GM12875 (cell line): ENCODE data around the gene ZBTB16.

Experiments
- H3K4me3 ChIP-seq: one replicate; pipeline ENCODE4 v1.5.1; 2011; ENCODE audit warnings: low read depth, low read length, control low read depth
- TF ChIP-seq, protein P1 (sequence below): IDR thresholded peaks from 2 replicates; pipeline ENCODE4 v1.5.1; 2011; ENCODE audit warnings: low read depth, mild to moderate bottlenecking, control low read depth, inconsistent platforms, low read length, moderate library complexity, borderline replicate concordance; ENCODE audit not compliant: insufficient read depth

ZBTB16 gene

GRCh38 chr11:114169321-114169749 lies 109.8 kb downstream of the ZBTB16 start:
- H3K4me3 ChIP-seq = no peak overlapping the region
- TF ChIP-seq, protein P1, sequence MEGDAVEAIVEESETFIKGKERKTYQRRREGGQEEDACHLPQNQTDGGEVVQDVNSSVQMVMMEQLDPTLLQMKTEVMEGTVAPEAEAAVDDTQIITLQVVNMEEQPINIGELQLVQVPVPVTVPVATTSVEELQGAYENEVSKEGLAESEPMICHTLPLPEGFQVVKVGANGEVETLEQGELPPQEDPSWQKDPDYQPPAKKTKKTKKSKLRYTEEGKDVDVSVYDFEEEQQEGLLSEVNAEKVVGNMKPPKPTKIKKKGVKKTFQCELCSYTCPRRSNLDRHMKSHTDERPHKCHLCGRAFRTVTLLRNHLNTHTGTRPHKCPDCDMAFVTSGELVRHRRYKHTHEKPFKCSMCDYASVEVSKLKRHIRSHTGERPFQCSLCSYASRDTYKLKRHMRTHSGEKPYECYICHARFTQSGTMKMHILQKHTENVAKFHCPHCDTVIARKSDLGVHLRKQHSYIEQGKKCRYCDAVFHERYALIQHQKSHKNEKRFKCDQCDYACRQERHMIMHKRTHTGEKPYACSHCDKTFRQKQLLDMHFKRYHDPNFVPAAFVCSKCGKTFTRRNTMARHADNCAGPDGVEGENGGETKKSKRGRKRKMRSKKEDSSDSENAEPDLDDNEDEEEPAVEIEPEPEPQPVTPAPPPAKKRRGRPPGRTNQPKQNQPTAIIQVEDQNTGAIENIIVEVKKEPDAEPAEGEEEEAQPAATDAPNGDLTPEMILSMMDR = no peak

DNA sequence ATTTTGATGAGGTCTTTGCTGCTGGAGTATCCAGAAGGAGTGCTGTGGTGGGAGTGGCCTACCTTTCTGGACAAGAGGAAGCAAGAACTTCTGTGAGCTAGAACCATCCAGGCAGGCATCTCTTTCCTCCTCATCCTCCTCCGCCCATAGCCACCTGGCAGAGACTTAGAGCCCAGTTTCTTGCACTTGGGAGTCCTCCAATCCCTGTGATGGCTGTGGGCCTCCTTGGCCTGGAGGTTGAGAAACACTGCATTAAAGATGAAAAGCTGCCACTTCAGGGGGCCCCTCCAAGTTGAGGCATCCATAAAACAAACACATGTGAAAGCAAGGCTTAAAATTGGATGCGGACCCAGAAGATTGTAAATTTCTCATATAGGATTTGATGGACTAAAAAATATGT lies 110.3 kb downstream of the ZBTB16 start:
- H3K4me3 ChIP-seq = no peak overlapping the region
- TF ChIP-seq, protein P1 = no peak

GRCh38 chr11:114170226-114170625 lies 110.7 kb downstream of the ZBTB16 start:
- H3K4me3 ChIP-seq = no peak overlapping the region
- TF ChIP-seq, protein P1 = no peak

GRCh38 chr11:114171257-114172054 lies 111.9 kb downstream of the ZBTB16 start:
- TF ChIP-seq, protein P1 = no peak
- no peak overlapping the region for H3K4me3 ChIP-seq

DNA sequence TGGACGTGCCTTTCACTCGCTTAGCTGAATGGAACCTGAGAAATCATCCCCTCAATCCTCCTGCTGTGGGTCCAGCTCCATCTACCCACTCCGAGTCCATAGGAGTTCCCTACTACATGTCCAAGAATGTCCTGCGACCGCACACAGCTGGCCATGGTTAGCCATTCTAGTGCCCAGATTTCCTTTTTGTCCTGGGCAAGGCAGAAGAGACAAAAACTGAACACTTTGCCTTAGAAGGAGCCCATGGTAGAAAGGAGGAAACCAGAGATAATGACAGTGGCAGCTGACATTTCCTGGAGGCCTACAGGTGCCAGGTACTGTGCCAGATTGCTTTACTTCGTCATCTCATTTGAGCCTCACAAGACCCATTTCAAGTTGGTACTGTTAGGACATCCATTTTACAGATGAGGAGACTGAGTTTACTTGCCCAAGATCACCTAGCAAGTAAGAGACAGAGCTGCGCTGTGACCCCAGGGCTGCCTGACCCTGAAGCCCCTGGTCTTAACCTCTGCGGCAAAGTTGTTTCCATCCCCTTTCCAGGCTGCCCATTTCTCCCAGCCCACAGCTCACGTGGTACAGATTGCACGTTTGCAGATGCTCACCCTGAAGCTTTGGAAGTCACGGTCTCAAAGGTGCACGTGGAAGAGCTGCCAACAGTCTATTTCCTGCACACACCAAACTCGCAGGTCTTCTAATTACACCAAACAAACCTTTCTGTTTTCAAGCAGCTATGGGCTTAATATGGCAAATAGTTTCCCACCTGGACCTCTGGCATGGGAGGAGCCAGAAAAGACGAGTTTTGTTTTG lies 112.7 kb downstream of the ZBTB16 start:
- no peak overlapping the region for H3K4me3 ChIP-seq
- TF ChIP-seq, protein P1 = no peak

DNA sequence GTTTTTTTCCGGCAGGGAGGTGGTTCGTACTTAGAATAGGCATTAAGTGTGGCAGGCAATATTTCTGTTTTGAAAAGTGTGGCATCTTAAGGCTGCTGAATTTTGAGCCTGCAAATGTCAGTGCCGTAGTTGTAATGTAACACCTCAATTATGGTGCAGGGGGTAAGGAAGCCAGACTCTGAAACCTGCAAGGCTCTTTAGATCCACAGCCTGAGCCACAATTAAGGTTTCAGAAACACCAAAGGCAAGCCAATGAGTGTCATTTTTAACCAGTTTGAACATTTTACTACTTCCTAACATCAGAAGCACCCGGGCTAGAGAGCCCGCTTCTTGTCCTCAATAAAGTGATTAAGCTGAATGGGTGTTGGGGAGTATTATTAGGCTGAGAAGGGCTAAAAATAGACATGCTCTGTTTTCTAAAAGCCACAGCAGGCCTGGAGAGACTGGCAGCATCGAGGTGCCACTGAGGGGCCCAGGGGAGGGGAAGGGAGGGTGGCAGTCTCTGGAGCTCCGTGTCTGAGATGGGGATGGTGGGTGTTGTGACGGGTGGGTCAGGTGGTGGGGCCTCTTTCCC lies 113.4 kb downstream of the ZBTB16 start:
- no peak overlapping the region for H3K4me3 ChIP-seq
- TF ChIP-seq, protein P1 = no peak
